CD4-positive, CD25-positive, alpha-beta regulatory T cell (primary cell): ENCODE data around the gene OPHN1. TPM values are rescaled to one million over a fixed set of nuclear protein-coding genes. Genes with fewer than 3 reads are reported as not detected.
"Not testable (repeated sequence)": the region's sequence is repeated elsewhere in the genome, so short reads cannot be mapped to it uniquely, and the experiment has no call there.

Experiments used
- ATAC-seq, 2 donors: fragments of 150-1000 bp; cut with Tn5 transposase; one replicate each; pipeline ENCODE4 v1.10.0; 2021; ENCODE audit warnings: low read depth in 2 of 2, moderate number of reproducible peaks in 2 of 2, moderate library complexity in 1 of 2
- DNase-seq, 3 donors: peaks; one replicate each; pipeline versions ENCODE4 v3.0.0 to v3.0.0-alpha.2; 2012 to 2022; ENCODE audit warnings: mixed read lengths in 1 of 3
- H3K27ac ChIP-seq: one replicate; pipeline ENCODE4 v1.7.0; 2013; ENCODE audit warnings: mild to moderate bottlenecking, low read length; ENCODE audit not compliant: insufficient read depth, poor library complexity, severe bottlenecking
- H3K27me3 ChIP-seq: one replicate; pipeline ENCODE4 v1.7.0; 2013; ENCODE audit warnings: low read length; ENCODE audit not compliant: control insufficient read depth, insufficient read depth
- H3K36me3 ChIP-seq: one replicate; pipeline ENCODE4 v1.7.0; 2013; ENCODE audit warnings: mild to moderate bottlenecking, low read length, moderate library complexity; ENCODE audit not compliant: control insufficient read depth, insufficient read depth
- H3K4me1 ChIP-seq: 2 replicates; pipeline ENCODE4 v1.7.0; 2013; ENCODE audit warnings: mild to moderate bottlenecking, low read length; ENCODE audit not compliant: insufficient read depth, control insufficient read depth, poor library complexity, severe bottlenecking
- H3K4me3 ChIP-seq: one replicate; pipeline ENCODE4 v1.7.0; 2013; ENCODE audit warnings: low read depth, mild to moderate bottlenecking, low read length, moderate library complexity
- H3K9me3 ChIP-seq, 2 experiments: 1 replicate in 1 of 2; 2 replicates in 1 of 2; pipeline ENCODE4 v1.7.0; 2013; ENCODE audit warnings: low read length in 2 of 2, mild to moderate bottlenecking in 1 of 2, moderate library complexity in 1 of 2; ENCODE audit not compliant: control insufficient read depth in 2 of 2
- H3K27ac Mint-ChIP-seq, 3 donors: one replicate each; pipeline ENCODE4 v1.8.0; 2020 to 2022; ENCODE audit warnings: mild to moderate bottlenecking in 3 of 3, mixed read lengths in 3 of 3, moderate library complexity in 2 of 3
- H3K27me3 Mint-ChIP-seq: one replicate; pipeline ENCODE4 v1.8.0; 2022; ENCODE audit warnings: mild to moderate bottlenecking, mixed read lengths
- H3K36me3 Mint-ChIP-seq: one replicate; pipeline ENCODE4 v1.8.0; 2020; ENCODE audit warnings: mixed read lengths
- H3K4me1 Mint-ChIP-seq, 4 donors: one replicate each; pipeline ENCODE4 v1.8.0; 2020 to 2022; ENCODE audit warnings: mixed read lengths in 4 of 4, mild to moderate bottlenecking in 1 of 4
- H3K4me3 Mint-ChIP-seq, 4 donors: one replicate each; pipeline ENCODE4 v1.8.0; 2020 to 2022; ENCODE audit warnings: mild to moderate bottlenecking in 4 of 4, mixed read lengths in 4 of 4, moderate library complexity in 3 of 4
- H3K9me3 Mint-ChIP-seq, 7 donors: one replicate each; pipeline ENCODE4 v1.8.0; 2020 to 2022; ENCODE audit warnings: mixed read lengths in 7 of 7, mild to moderate bottlenecking in 3 of 7, moderate library complexity in 2 of 7
- polyA plus RNA-seq, 4 donors: library from polyadenylated mRNA; unstranded; fragments of 300-500 nt; fragmentation: Illumina TruSeq; gene quantifications; one replicate each; pipeline ENCODE4 v1.2.3, GENCODE V29; 2021
- total RNA-seq: library from RNA; stranded (reverse); gene quantifications from one replicate; pipeline ENCODE4 v1.2.3, GENCODE V29; 2022

OPHN1 gene
- total and polyA plus RNA-seq, 5 donors from 2014 or later: 0.15 TPM; not detected in 4

DNA sequence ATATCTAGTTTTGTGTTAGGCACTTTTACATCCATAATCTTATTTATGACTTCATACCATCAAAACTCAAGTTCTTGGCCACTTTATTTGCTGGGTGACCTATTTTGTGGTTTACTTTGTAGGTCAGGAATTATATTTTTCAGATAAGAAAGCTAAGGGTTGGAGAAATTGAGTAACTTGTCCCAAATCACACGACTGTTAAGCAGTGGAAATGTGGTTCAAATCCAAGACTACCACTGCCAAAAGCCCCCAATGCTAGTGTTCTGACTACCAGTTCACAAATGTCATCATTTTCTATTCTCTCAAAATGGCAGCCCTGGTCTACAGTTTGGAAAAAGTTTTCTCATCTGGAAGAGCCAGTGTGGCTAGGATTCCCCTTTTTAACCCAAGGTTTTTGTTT lies 74.6 kb downstream of the OPHN1 start:
- no peak overlapping the region for H3K27ac Mint-ChIP-seq
- ATAC-seq: no peak

DNA sequence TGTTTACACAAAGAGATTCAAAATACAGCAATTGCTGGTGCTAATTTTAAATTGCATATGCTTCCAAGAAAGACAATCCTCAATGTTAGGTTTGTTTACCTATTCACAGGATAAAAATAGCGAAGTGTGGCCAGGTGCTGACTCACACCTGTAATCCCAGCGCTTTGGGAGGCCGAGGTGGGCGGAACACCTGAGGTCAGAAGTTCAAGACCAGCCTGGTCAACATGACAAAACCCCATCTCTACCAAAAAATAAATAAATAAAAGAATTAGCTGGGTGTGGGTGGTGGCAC lies 77.7 kb downstream of the OPHN1 start:
- no peaks in the 10 kb centered on the region for H3K36me3 Mint-ChIP-seq
- Histone ChIP-seq H3K27me3 (no peaks in the 10 kb centered on the region), H3K9me3 (no peaks in the 10 kb centered on the region), H3K27ac (no peak overlapping the region), H3K4me3 (no peak overlapping the region), H3K4me1 (no peaks in the 10 kb centered on the region), H3K36me3 (no peaks in the 10 kb centered on the region)
- no peak for ATAC-seq
- H3K9me3 Mint-ChIP-seq: no peaks in the 10 kb centered on the region
- H3K4me3 Mint-ChIP-seq: no peak overlapping the region
- H3K27ac Mint-ChIP-seq: no peak overlapping the region
- H3K4me1 Mint-ChIP-seq: no peaks in the 10 kb centered on the region
- no peak for DNase-seq
- H3K27me3 Mint-ChIP-seq: no peaks in the 10 kb centered on the region

More for the DNA sequence above, 74.6 kb downstream of the OPHN1 start:
- Histone ChIP-seq H3K36me3 (no peaks in the 10 kb centered on the region), H3K4me1 (no peaks in the 10 kb centered on the region), H3K9me3 (no peaks in the 10 kb centered on the region), H3K27ac (no peak overlapping the region), H3K27me3 (no peaks in the 10 kb centered on the region), H3K4me3 (no peak overlapping the region)
- no peak overlapping the region for H3K4me3 Mint-ChIP-seq
- H3K36me3 Mint-ChIP-seq: no peaks in the 10 kb centered on the region
- no peaks in the 10 kb centered on the region for H3K4me1 Mint-ChIP-seq
- no peaks in the 10 kb centered on the region for H3K9me3 Mint-ChIP-seq
- DNase-seq: no peak
- no peaks in the 10 kb centered on the region for H3K27me3 Mint-ChIP-seq

- H3K27me3 Mint-ChIP-seq: no peaks in the 10 kb centered on the region
- H3K4me1 ChIP-seq: no peaks in the 10 kb centered on the region
Measured at GRCh38 chrX:68354879-68355628, 78.2 kb downstream of the OPHN1 start.

GRCh38 chrX:68345025-68345424 lies 88.3 kb downstream of the OPHN1 start:
- Histone ChIP-seq H3K9me3 (no peaks in the 10 kb centered on the region), H3K4me1 (no peaks in the 10 kb centered on the region), H3K4me3 (no peak overlapping the region), H3K36me3 (no peaks in the 10 kb centered on the region), H3K27me3 (no peaks in the 10 kb centered on the region), H3K27ac (no peak overlapping the region)
- Mint-ChIP-seq H3K27ac (no peak overlapping the region), H3K4me1 (peaks cover 0 to 5% (median 0%) of the 10 kb centered on the region in 4 donors), H3K9me3 (peaks cover 0 to 2% (median 0%) of the 10 kb centered on the region in 7 donors), H3K36me3 (no peaks in the 10 kb centered on the region), H3K4me3 (no peak overlapping the region), H3K27me3 (no peaks in the 10 kb centered on the region)
- no peak for DNase-seq
- no peak for ATAC-seq

More at GRCh38 chrX:68354879-68355628, 78.2 kb downstream of the OPHN1 start:
- Mint-ChIP-seq H3K9me3 (no peaks in the 10 kb centered on the region), H3K36me3 (no peaks in the 10 kb centered on the region), H3K4me3 (no peak overlapping the region), H3K4me1 (no peaks in the 10 kb centered on the region), H3K27ac (no peak overlapping the region)
- Histone ChIP-seq H3K27ac (no peak overlapping the region), H3K4me3 (no peak overlapping the region), H3K27me3 (no peaks in the 10 kb centered on the region), H3K36me3 (no peaks in the 10 kb centered on the region), H3K9me3 (no peaks in the 10 kb centered on the region)
- ATAC-seq (no peak), DNase-seq (no peak)

DNA sequence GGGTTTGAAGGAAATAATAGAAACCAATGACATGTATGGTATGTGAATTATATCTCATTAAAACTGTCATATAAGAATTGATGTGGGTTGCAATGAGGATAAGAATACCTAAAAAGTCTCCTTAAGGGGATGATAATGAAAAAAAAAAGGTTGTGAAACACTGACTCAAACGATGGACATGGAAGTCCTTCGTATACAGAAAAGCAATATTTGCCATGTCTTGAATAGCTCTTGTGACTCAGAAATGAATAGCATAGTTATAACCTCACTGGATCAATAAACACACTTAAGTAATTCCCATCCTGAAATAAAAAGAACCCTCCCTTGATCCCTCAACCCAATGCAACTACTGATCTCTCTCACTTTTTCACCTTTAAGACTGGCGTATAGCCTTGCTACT lies 89.7 kb downstream of the OPHN1 start:
- no peaks in the 10 kb centered on the region for H3K36me3 Mint-ChIP-seq
- no peaks in the 10 kb centered on the region for H3K27me3 ChIP-seq
- H3K27ac ChIP-seq: no peak overlapping the region
- H3K4me1 ChIP-seq: no peaks in the 10 kb centered on the region
- DNase-seq (no peak), ATAC-seq (no peak)
- peaks cover 0 to 5% (median 0%) of the 10 kb centered on the region in 4 donors for H3K4me1 Mint-ChIP-seq
- H3K36me3 ChIP-seq: no peaks in the 10 kb centered on the region
- H3K27ac Mint-ChIP-seq: no peak overlapping the region
- no peak overlapping the region for H3K4me3 ChIP-seq
- no peak overlapping the region for H3K4me3 Mint-ChIP-seq
- H3K9me3 ChIP-seq: no peaks in the 10 kb centered on the region
- H3K27me3 Mint-ChIP-seq: no peaks in the 10 kb centered on the region
- peaks cover 0 to 1% (median 0%) of the 10 kb centered on the region in 7 donors for H3K9me3 Mint-ChIP-seq

DNA sequence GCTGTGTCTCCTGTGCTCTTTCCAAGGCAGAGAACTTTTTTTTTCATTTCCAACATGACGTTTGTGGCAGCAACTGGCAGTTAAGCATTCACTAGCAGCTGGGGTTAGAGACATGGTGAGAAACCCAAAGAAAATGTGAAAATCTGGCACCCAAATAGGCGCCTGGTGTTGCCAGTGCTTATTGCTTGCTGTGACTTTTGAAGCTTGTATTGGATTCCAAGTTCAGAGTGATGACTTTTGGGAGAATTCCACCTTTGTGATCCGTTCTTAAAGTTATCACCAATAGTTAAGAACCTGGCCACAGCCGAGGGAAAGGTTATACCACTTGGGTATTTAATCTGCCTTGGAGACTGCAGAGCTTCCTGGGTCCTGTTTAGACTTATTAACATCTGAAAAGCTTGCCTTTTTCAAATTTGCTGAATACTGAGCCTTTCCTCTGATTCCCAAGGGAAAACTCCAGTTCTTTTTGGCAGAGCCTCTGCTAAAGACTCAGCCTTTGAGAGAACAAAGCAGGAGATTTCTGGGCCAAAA lies 101.0 kb downstream of the OPHN1 start:
- H3K36me3 Mint-ChIP-seq: no peaks in the 10 kb centered on the region
- H3K27me3 Mint-ChIP-seq: no peaks in the 10 kb centered on the region
- H3K27ac ChIP-seq: no peak overlapping the region
- no peaks in the 10 kb centered on the region for H3K4me1 Mint-ChIP-seq
- no peaks in the 10 kb centered on the region for H3K9me3 ChIP-seq
- no peaks in the 10 kb centered on the region for H3K9me3 Mint-ChIP-seq
- H3K4me3 Mint-ChIP-seq: no peak overlapping the region
- DNase-seq (no peak), ATAC-seq (no peak)
- H3K4me3 ChIP-seq: no peak overlapping the region
- no peaks in the 10 kb centered on the region for H3K27me3 ChIP-seq
- no peaks in the 10 kb centered on the region for H3K36me3 ChIP-seq
- no peaks in the 10 kb centered on the region for H3K4me1 ChIP-seq
- H3K27ac Mint-ChIP-seq: no peak overlapping the region

- H3K4me1 Mint-ChIP-seq, H3K4me1 ChIP-seq, DNase-seq, H3K9me3 ChIP-seq, H3K36me3 Mint-ChIP-seq, H3K27ac Mint-ChIP-seq, H3K27ac ChIP-seq, H3K27me3 ChIP-seq, ATAC-seq, H3K27me3 Mint-ChIP-seq, H3K4me3 Mint-ChIP-seq, H3K4me3 ChIP-seq, H3K36me3 ChIP-seq, H3K9me3 Mint-ChIP-seq: not testable (repeated sequence)
Measured at GRCh38 chrX:68326841-68327240, 106.5 kb downstream of the OPHN1 start.

- H3K9me3 ChIP-seq: no peaks in the 10 kb centered on the region
- no peaks in the 10 kb centered on the region for H3K4me1 ChIP-seq
- DNase-seq: no peak
- no peaks in the 10 kb centered on the region for H3K4me1 Mint-ChIP-seq
- H3K27ac Mint-ChIP-seq: no peak overlapping the region
- H3K4me3 ChIP-seq: no peak overlapping the region
- H3K9me3 Mint-ChIP-seq: peaks cover 0 to 2% (median 0%) of the 10 kb centered on the region in 7 donors
- ATAC-seq: no peak
- no peaks in the 10 kb centered on the region for H3K27me3 Mint-ChIP-seq
- no peak overlapping the region for H3K4me3 Mint-ChIP-seq
- no peaks in the 10 kb centered on the region for H3K36me3 Mint-ChIP-seq
- no peak overlapping the region for H3K27ac ChIP-seq
- H3K36me3 ChIP-seq: no peaks in the 10 kb centered on the region
- no peaks in the 10 kb centered on the region for H3K27me3 ChIP-seq
Measured at GRCh38 chrX:68307769-68308168, 125.5 kb downstream of the OPHN1 start.
